ENCODE measurements around the gene ADSL.
A peak's percentile ranks its signal among the peaks of the same experiment; 100 is the strongest.

The ADSL gene

DNA sequence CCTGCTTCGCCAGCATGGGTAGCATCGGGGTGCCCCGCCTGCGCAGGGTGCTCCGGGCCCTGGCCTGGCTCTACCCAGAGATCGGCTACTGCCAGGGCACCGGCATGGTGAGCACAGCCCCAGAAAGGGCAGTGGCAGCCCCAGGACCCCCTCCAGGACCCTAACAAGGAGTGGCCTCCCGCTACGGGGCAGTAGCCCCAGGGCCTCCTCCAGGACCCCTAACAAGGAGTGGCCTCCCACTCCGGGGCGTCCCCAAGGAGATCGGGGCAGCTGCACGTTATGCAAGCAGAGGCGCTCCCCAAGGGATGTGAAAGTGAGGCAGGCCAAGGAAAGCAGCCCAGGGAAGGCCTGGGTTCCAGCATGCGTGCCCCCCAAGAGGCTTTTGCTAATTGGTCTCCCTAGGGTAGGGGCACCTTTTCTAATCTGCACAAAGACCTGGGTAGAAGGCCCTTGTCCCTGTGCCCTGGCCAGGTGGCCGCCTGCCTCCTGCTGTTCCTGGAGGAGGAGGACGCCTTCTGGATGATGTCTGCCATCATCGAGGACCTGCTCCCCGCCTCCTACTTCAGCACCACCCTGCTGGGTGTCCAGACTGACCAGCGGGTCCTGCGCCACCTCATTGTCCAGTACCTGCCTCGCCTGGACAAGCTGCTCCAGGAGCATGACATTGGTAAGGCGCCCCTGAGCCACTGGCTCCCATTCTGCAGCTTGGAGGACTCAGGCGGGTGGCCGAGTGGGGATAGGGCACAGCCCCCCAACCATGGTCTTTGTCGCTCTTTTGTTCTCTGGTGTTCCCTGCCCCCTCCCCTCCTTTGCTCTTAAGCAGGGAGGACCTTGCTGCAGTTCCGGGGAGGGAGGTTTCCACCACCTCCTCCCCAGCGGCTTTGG is 59.1 kb downstream of the ADSL start:
- no peak for DNase-seq (ENCODE audit: low spot score)

DNA sequence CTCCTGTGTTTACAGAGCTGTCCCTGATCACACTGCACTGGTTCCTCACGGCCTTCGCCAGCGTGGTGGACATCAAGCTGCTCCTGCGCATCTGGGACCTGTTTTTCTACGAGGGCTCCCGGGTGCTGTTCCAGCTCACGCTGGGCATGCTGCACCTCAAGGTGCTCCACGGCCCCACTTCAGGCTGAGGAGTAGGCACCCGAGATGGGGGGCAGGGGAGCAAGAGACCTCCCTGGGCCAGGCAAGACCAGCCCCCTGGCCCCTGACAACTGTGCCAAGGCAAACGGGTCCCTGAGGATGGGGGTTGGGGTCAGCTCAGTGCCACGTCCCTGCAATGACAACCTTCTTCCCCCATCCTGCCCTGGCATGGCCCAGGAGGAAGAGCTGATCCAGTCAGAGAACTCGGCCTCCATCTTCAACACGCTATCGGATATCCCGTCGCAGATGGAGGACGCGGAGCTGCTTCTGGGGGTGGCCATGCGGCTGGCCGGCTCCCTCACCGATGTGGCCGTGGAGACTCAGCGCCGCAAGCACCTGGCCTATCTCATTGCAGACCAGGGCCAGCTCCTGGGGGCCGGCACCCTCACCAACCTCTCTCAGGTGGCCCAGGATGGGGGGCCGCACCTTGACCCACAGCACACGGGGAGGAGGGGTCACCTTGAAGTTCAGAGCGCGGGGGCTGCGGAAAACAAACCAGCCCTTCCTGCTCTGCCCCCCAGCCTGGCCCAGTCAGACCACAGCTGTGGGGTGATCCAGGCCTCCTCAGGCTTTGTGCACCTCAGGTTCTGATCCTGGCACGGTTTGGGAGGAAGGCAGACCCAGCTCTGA is 60.0 kb downstream of the ADSL start:
- no peak for DNase-seq (ENCODE audit: low spot score)

DNA sequence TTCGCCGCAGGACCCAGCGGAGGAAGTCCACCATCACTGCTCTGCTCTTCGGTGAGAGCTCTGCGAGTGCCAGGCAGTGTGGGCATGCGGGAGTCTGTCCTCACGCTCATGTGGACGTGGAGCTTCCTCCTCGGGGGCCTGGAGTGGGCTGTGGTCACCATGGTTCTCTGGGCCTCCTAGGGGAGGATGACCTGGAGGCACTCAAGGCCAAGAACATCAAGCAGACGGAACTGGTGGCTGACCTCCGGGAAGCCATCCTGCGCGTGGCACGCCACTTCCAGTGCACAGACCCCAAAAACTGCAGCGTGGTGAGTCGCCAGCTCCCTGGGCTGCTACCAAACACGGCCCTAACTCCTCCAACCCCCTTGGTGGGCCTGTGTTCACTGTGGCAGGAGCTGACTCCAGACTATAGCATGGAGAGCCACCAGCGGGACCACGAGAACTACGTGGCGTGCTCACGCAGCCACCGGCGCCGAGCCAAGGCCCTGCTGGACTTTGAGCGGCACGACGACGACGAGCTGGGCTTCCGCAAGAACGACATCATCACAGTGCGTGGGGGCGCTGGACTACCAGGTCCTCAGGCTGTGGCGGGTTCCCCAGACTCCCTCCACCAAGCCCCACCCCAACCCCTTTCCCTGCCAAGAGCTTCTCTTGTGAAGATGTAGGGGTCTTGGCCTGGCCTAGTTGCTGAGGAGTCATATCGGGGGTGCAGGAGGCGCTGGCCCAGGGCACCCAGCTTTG is 60.9 kb downstream of the ADSL start:
- DNase-seq (ENCODE audit: low spot score), result no peak

DNA sequence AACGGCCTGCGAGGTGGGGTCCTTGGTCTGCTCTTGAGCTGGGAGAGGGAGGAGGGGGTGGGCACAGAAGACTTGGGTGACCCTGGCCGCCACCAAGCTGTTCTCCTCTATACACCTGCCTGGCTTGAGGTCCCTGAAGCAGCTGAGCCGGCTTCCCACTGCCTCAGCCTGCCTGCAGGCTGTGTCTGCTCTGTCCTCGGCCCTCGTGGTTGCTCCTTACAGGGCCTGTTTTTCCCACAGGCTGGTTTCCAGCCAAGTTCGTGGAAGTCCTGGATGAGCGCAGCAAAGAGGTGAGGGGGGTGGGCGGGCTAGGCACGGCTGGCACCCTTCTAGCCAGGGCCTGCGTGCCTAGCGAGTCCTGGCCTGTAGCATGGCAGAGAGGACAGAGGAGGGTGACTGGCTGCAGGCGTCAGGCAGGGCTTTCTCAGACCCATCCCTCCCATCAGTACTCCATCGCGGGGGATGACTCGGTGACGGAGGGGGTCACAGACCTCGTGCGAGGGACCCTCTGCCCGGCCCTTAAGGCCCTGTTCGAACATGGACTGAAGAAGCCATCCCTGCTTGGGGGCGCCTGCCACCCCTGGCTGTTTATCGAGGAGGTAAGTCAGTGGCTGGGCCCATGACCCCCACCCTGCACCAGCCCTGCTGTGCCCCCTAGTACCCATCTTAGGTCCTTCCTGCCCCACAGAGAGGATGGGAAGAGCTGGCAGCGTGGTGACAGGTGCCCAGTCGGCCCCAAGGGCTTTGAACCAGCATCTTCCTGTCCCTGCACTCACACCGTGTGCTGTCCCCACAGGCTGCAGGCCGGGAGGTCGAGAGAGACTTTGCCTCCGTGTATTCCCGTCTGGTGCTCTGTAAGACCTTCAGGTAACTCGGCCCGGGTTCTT is 61.8 kb downstream of the ADSL start:
- DNase-seq (ENCODE audit: low spot score), result no peak

DNA sequence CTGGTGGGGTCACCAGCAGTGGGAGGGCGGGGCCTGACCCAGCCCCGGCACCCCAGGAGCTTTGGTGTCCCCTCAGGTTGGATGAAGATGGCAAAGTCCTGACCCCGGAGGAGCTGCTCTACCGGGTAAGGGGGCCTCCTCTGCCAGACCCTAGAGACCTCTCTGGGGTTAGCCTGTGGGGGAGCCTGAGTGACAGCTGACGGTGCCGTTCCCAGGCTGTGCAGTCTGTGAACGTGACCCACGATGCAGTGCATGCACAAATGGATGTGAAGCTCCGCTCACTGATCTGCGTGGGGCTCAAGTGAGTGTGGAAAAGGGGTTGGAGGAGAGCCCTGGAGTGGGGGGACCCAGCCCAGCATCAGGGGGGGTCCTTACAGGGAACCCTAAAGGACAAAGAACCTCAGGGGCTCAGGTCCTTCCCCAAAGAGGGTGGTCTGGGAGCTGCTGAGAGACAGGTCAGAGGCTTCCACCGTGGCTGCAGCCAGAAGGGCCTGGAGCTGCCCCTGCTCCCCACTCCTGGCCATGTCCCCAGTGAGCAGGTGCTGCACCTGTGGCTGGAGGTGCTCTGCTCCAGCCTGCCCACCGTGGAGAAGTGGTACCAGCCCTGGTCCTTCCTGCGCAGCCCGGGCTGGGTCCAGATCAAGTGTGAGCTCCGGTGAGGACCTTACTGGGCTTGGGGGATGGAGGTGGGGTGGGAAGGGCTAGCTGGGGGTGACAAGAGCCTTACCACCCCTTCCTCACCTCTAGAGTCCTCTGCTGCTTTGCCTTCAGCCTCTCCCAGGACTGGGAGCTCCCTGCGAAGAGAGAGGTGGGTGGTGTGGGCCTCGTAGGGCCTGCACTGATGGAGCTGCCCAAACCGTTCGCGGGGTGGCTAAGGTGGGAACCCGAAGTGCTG is 62.7 kb downstream of the ADSL start:
- DNase-seq (ENCODE audit: low spot score), result no peak

DNA sequence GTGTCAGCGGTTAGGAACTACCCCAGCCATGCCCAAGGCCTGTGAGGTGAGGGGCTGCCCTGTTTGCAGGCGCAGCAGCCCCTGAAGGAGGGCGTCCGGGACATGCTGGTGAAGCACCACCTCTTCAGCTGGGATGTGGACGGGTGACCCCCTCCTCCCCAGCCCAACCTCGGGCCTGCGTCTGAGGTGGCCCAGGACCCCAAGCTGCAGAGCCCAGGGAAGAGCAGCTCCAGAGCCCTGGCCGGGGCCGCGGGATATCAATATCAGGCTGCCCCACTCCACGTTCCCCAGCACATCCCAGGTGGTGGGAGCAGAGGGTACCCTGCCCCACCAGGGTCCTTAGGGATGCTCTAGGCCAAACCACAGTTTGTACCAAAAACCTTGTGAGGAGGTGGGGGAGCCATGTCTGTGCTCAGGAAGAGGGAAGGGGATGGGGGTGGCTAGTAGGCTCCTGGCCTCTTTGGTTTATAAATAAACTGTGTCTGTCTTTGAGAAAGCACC is 63.4 kb downstream of the ADSL start:
- DNase-seq (ENCODE audit: low spot score), result no peak

DNA sequence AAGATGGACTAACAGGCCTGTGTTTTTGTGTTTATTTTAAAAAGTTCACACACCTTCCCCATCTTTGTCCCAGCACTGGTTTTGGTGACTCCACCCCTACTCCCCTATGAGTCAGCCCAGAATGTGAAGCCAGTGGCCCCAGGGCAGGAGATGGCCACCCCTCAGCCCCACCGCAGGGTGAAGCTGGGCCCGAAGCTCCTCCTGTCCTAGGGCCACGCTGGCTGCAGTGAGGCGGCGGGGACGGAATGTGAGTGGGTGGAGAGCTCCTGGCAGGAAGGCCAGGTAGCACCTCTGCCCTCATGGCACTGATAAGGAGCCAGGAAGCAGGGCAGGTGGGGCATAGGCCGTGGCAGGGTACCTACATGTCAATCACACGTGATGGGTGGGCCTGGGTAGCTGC is 64.0 kb downstream of the ADSL start:
- DNase-seq (ENCODE audit: low spot score), result no peak

DNA sequence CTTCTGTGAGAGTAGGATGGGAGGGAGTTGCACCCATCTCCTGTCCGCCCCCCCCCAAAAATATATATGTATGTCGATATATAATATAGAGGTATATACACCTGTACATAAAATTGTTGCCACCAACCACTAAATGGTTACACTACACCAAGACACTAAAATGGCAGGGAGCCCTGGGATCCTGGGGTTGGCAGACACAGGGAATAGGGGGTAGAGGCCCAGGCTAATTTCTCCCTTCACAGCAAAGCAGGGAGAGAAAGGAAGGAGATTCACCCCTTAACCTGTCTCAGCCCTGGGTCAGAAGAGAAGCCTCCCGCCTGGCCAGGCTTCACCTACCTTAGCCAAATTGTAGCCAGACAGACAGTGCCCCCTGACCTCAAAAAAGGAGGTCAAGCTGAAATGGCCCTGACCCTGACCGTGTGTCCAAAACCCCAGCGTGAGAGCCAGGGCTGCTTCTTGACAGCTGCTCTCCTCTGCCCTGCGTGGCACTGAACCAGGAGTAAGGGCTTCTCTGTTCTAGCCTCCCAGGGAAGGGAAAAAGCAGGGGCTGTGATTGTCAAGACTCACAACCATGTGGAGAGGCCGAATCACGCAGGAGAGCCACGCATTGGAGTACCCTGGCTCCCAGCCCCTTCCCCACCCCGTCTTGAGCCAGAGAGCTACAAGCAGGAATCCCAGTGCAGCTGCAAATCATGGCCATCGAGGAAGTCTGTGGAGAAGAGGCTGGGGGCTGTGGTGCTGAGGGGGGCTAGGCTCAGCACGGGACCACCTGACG is 64.6 kb downstream of the ADSL start:
- DNase-seq (ENCODE audit: low spot score), result no peak

DNA sequence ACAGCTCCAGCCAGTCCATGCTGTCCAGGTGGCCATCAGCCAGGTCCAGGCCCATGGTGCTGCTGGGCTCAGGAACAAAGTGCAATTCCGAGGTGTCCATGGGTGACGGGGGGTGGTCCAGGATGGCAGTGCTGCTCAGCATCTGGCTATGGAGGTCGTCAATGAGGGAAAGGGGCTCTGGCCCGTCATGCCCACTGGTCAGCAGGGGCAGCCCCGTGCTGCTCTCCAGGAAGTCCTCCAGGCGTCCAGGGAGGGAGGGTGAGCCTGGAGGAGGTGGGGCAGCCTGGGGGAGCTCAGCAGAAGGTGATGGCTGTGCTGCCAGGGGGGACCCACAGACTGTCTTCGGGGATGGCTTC is 65.2 kb downstream of the ADSL start:
- no peak for DNase-seq (ENCODE audit: low spot score)

DNA sequence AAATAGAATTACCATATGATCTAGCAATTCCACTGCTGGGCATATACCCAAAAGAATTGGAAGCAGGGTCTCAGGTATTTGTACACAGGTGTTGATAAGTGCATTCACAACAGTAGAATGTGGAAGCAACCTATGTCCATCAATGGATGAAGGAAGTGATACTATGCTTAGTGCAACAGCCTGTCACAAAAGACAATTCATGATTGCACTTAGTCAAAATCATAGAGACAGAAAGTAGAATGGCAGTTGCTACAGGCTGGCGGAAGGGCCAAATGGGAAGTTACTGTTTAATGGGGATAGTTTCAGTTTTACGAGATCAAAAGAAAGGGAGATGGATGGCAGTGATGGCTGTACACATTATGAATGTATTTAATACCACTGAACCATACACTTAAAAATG is 66.1 kb downstream of the ADSL start:
- DNase-seq (ENCODE audit: low spot score), result no peak

DNA sequence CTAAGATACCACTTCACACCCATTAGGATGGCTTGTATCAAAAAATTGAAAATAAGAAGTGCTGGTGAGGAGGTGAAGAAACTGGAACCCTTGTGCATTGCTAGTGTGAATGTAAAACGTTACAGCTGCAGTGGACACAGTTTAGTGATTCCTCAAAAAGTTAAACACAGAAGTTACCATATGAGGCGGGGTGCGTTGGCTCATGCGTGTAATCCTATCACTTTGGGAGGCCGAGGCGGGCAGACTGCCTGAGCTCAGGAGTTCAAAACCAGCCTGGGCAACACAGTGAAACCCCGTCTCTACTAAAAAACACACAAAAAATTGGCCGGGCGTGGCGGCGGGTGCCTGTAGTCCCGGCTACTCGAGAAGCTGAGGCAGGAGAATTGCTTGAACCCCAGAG is 67.6 kb downstream of the ADSL start:
- no peak for DNase-seq (ENCODE audit: low spot score)

DNA sequence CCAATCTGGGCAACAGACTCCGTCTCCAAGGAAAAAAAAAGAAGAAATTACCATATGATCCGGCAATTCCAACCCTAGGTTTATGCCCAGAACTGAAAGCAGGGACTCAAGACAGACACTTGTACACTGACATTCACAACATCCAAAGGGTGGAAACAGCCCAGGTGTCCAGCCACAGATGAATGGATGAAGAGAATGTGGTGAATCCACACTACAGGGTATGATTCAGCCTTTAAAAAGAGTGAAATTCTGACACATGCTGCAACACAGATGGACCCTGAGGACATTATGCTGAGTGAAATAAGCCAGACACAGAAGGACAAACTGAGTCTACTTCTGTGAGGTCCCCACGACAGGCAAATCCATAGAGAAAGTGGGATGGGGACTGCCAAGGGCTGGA is 68.0 kb downstream of the ADSL start:
- DNase-seq (ENCODE audit: low spot score), result peak; percentile 33

DNA sequence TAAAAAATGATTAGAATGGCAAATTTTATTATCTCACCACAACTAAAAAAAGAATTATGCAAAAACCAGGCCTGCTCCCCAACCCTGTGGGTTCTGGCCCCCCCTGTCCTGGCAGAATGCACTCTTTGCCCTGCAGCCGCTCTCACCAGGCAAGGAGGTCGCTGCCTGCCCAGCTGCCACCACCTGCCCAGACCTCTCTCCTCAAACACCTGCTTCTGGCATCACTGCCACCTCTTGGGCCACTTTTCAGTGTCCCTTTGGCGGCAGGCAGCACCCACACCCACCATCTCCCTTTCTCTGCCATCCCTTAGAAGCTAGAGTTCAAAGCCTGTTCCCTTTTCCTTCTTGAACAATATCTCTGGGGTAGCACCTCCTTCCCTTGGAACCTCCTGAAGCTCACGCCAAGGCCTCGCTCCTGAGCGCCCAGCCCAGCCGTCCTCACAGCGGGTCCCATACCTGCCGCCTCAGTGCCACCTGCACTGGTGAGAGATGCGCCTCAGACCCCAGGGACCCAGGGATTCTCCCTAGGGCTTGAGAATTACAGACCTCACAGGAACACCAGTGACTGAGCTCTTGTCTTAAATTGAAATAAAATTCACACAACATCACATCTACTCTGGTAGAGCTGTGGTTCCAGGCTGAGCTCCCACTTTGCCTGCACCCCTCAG is 68.7 kb downstream of the ADSL start:
- DNase-seq (ENCODE audit: low spot score), result peak; percentile 30

DNA sequence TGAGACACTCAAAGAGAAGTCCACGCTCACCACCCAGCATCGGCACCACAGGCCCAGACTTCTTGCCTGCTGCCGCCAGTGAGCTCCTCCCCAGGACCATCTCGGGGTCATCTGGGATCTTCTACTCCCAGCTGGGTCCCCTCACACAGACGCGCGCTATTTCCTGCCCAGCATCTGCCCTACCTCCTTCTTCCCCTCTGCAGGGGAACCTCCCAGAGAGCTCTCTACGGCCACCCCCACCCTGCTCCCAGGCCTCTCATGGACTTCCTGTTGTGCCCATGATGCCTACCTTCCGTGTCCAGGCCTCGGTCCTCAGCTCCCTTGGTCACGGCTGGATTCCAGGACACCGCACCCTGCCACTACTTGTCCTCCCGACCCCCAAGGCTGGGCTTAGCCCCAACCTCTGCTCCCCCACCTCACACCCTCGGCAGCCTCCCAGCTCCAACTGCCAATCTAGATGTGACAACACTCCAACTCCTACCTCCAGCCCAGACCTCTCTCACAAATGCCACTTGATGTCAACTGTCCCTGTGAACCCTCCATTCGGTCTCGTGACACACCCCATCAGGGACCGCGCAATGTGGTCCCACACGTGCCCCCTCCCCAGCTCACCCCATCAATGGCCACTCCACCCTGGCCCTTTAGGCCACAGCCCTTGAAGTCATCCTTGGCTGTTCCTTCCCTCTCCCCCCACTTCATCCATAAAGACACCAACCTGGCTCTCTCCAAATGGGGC is 69.4 kb downstream of the ADSL start:
- no peak for DNase-seq (ENCODE audit: low spot score)

DNA sequence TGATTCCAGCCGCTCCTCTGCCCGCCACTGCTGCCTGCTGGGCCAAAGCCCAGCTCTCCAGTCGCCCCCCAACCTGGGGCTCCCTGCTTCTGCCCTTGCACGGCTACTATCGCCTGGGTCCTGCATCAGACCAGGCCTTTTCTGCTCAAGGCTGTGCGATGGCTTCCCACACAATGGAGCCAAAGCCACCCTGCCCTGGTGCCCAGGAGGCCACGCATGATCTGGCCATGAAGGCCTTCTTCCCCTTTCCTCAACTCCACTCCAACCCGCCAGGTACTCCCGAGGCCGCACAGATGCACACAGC is 69.9 kb downstream of the ADSL start:
- DNase-seq (ENCODE audit: low spot score), result no peak

DNA sequence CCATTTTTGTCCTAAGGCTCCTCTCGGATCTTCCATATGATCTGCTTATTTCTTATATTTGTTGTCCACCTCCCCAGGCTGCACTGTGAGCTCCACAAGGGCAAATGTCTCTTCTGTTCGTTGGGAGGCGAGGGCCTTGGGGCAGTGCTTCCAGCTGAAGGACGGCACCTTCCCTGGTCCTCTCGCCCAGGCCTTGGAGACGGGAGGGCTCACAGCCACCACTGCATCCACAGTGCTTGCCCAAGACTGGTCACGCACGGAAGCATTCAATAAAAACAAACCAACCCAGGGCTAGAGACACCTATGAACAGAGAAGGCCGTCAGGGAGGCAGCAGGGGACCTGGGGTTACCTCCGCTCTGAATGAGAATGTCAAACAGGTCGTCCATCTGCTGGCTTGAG is 70.3 kb downstream of the ADSL start:
- DNase-seq (ENCODE audit: low spot score), result no peak

DNA sequence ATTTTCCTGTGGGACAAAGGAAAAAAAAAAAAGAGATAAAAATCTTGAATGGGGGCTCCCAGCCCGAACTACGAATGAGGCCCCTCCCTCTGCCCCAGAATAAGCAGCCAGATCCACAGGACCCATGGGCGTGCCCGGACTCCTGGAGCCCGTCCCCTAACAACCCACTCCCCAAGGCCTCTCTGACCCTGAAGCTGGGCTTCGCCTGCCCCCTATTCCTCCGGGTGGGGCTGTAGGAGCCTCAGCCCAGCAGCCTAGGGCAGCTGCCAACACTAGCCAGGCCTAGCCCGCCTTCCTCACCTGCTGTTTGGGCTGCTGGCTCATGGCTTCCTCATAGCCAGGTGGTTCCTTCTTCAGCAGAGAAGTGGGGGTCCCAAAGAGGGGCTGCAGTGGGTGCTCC is 70.7 kb downstream of the ADSL start:
- DNase-seq (ENCODE audit: low spot score), result no peak

DNA sequence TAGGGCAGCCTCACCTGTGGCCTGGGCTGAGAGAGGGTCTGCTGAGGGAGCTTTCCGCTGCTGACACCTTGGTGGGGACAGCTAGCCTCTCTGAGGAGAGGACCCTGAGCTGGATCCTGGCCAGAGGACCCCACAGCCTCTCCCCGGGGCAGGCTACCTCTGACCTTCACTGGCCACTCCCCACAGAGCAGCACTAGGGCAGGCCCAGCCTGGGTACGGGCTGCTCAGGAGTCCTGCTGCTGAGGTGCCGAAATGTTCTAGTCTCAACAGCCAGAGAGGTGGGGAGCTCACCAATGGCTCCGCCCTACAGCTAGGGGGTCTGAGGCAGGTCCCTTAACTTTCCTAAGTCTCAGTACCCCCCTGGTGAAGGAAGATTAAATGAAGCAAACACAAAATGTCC is 71.6 kb downstream of the ADSL start:
- no peak for DNase-seq (ENCODE audit: low spot score)

All from AG08395 (cell line).